ENCODE results near the gene PNPLA2. TPM values are rescaled to one million over a fixed set of nuclear protein-coding genes. Genes with fewer than 3 reads are reported as not detected.
A peak's percentile ranks its signal among the peaks of the same experiment; 100 is the strongest.

Gene PNPLA2
- total RNA-seq, 1 experiment from 2014 or later: 40.2 TPM

DNA sequence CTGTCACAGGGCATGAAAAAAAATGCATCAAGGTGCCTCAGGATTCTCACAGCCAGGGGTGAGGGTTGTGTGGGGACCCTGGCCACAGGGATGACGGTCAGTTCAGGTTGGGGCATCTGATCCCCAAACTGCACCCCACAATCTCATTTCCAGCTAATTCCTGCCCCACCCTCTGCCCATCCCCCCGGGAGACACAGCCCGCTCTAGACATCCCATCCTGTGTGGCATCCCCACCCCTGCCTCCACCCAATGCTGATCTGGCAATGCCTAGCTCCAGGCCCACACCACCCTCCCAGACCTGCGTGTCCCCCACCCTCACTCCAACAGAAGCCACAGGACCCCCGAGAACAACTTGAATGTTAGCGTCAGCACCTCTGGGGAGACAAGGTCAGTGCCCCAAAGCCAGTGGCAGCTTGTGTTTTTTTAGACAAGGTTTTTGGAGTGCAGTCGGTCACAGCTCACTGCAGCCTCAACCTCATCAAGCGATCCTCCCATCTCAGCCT, 49.2 kb downstream of the PNPLA2 start:
- H3K9ac ChIP-seq (ENCODE audit: low read length): no peak overlapping the region
- no peak for DNase-seq
- POLR2A ChIA-PET (ENCODE audit: unreplicated experiment): no interaction called here
- H3K79me2 ChIP-seq (ENCODE audit: low read length): no peaks in the 10 kb centered on the region
- H3K27me3 ChIP-seq (ENCODE audit: low read length): no peaks in the 10 kb centered on the region
- TF ChIP-seq, protein P1, sequence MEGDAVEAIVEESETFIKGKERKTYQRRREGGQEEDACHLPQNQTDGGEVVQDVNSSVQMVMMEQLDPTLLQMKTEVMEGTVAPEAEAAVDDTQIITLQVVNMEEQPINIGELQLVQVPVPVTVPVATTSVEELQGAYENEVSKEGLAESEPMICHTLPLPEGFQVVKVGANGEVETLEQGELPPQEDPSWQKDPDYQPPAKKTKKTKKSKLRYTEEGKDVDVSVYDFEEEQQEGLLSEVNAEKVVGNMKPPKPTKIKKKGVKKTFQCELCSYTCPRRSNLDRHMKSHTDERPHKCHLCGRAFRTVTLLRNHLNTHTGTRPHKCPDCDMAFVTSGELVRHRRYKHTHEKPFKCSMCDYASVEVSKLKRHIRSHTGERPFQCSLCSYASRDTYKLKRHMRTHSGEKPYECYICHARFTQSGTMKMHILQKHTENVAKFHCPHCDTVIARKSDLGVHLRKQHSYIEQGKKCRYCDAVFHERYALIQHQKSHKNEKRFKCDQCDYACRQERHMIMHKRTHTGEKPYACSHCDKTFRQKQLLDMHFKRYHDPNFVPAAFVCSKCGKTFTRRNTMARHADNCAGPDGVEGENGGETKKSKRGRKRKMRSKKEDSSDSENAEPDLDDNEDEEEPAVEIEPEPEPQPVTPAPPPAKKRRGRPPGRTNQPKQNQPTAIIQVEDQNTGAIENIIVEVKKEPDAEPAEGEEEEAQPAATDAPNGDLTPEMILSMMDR (conservative IDR thresholded peaks at IDR 0.05; ENCODE audit: low read depth, low read length): no peak
- TF ChIP-seq EZH2 (IDR thresholded peaks at IDR 0.05; ENCODE audit: low read length, unreplicated experiment) (no peak), EZH2phosphoT487 (IDR thresholded peaks at IDR 0.05; ENCODE audit: borderline replicate concordance, low read length) (no peak)
- H3K36me3 ChIP-seq (ENCODE audit: low read depth, low read length): no peaks in the 10 kb centered on the region
- H3K9me3 ChIP-seq (ENCODE audit: low read length): no peaks in the 10 kb centered on the region
- intact Hi-C loops (cut with micrococcal nuclease): no loop called here
- H3K4me3 ChIP-seq (ENCODE audit: low read length): no peak overlapping the region
- H3K9me2 ChIP-seq (replicated peaks; ENCODE audit: low read length): no peaks in the 10 kb centered on the region
- CTCF ChIA-PET: interaction anchor here (0.6 kb wide), 1 partner anchor 185 kb away, joined by 3 read pairs; no protein-coding TSS in a partner anchor
- no peaks in the 10 kb centered on the region for H3F3A ChIP-seq (ENCODE audit: low read length, unreplicated experiment)
- ATAC-seq: no peak
- H2AFZ ChIP-seq (ENCODE audit: low read length): no peak overlapping the region
- no peaks in the 10 kb centered on the region for H4K20me1 ChIP-seq (ENCODE audit: low read length)
- H3K4me2 ChIP-seq (ENCODE audit: low read length): no peak overlapping the region
- no peak overlapping the region for H3K27ac ChIP-seq (ENCODE audit: low read length)
- BruUV-seq (replicated peaks): no TSS peak
- no peaks in the 10 kb centered on the region for H3K4me1 ChIP-seq (ENCODE audit: insufficient read depth, low read length)

DNA sequence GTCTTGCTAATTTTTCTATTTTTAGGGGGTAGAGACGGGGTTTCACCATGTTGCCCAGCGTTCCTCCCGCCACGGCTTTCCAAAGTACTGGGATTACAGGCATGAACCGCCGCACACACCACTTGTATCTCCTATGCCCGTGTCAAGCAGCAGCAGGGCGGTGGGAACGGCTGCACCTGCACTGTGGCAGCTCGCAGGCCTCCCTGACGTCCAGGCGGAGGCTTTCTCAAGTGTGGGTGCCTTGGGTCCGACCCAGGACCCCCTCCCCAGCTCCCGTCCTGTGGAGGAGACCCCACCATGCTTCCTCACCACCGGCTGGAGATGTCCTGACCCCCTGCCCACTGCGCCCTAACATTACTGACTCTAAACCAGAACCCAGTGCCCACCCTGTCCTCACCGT, 49.7 kb downstream of the PNPLA2 start:
- Histone ChIP-seq H3K27me3 (ENCODE audit: low read length) (no peaks in the 10 kb centered on the region), H3K36me3 (ENCODE audit: low read depth, low read length) (no peaks in the 10 kb centered on the region), H3K9me2 (replicated peaks; ENCODE audit: low read length) (no peaks in the 10 kb centered on the region), H3K79me2 (ENCODE audit: low read length) (no peaks in the 10 kb centered on the region), H3K4me1 (ENCODE audit: insufficient read depth, low read length) (no peaks in the 10 kb centered on the region), H3K4me3 (ENCODE audit: low read length) (no peak overlapping the region), H3K9me3 (ENCODE audit: low read length) (no peaks in the 10 kb centered on the region), H4K20me1 (ENCODE audit: low read length) (no peaks in the 10 kb centered on the region), H3F3A (ENCODE audit: low read length, unreplicated experiment) (no peaks in the 10 kb centered on the region), H3K4me2 (ENCODE audit: low read length) (no peak overlapping the region), H3K27ac (ENCODE audit: low read length) (no peak overlapping the region), H2AFZ (ENCODE audit: low read length) (no peak overlapping the region), H3K9ac (ENCODE audit: low read length) (no peak overlapping the region)
- CTCF ChIA-PET: no interaction called here
- TF ChIP-seq, protein P1 (conservative IDR thresholded peaks at IDR 0.05; ENCODE audit: low read depth, low read length): no peak
- no peak for TF ChIP-seq EZH2phosphoT487 (IDR thresholded peaks at IDR 0.05; ENCODE audit: borderline replicate concordance, low read length)
- TF ChIP-seq EZH2 (IDR thresholded peaks at IDR 0.05; ENCODE audit: low read length, unreplicated experiment): no peak
- DNase-seq (no peak), ATAC-seq (no peak)
- intact Hi-C loops (cut with micrococcal nuclease): no loop called here
- POLR2A ChIA-PET (ENCODE audit: unreplicated experiment): no interaction called here
- TSS peak; percentile 7 for BruUV-seq (replicated peaks)

DNA sequence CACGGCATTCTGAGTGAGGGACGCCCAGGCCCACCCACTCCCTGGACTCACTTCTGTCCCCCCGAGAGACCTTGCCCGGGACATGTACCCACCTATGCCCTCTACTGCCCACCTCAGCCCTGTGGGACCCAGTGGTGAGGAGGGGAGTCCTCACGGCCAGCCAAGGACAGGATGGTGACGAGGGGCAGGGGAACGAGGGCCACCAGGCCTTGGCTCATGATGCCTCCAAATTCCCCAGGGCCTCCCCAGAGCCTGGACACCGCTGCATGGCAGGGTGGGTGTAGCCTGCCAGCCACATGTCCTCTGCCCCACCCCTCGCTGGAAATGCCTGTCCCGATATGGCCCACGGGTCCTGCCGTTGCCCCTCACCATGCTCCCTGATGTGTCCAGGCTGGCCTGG, 50.1 kb downstream of the PNPLA2 start:
- Histone ChIP-seq H3K4me3 (ENCODE audit: low read length) (no peak overlapping the region), H3K9me2 (replicated peaks; ENCODE audit: low read length) (no peaks in the 10 kb centered on the region), H2AFZ (ENCODE audit: low read length) (no peak overlapping the region), H3F3A (ENCODE audit: low read length, unreplicated experiment) (no peaks in the 10 kb centered on the region), H3K4me2 (ENCODE audit: low read length) (no peak overlapping the region), H3K9me3 (ENCODE audit: low read length) (no peaks in the 10 kb centered on the region), H3K27me3 (ENCODE audit: low read length) (no peaks in the 10 kb centered on the region), H3K9ac (ENCODE audit: low read length) (no peak overlapping the region), H3K36me3 (ENCODE audit: low read depth, low read length) (no peaks in the 10 kb centered on the region), H3K4me1 (ENCODE audit: insufficient read depth, low read length) (no peaks in the 10 kb centered on the region), H3K79me2 (ENCODE audit: low read length) (no peaks in the 10 kb centered on the region), H4K20me1 (ENCODE audit: low read length) (no peaks in the 10 kb centered on the region), H3K27ac (ENCODE audit: low read length) (no peak overlapping the region)
- ATAC-seq (no peak), DNase-seq (no peak)
- intact Hi-C loops (cut with micrococcal nuclease): no loop called here
- no peak for TF ChIP-seq EZH2 (IDR thresholded peaks at IDR 0.05; ENCODE audit: low read length, unreplicated experiment)
- TF ChIP-seq EZH2phosphoT487 (IDR thresholded peaks at IDR 0.05; ENCODE audit: borderline replicate concordance, low read length): no peak
- TF ChIP-seq, protein P1 (conservative IDR thresholded peaks at IDR 0.05; ENCODE audit: low read depth, low read length): no peak
- ChIA-PET CTCF (no interaction called here), POLR2A (ENCODE audit: unreplicated experiment) (no interaction called here)
- BruUV-seq (replicated peaks): no TSS peak

Data from PC-3 (cell line).